Hippocampal formation (tissue), 2 donors: ENCODE data around the gene OR2AT4.
A peak's percentile ranks its signal among the peaks of the same experiment; 100 is the strongest.
"Not testable (repeated sequence)": the region's sequence is repeated elsewhere in the genome, so short reads cannot be mapped to it uniquely, and the experiment has no call there.

ENCODE experiments used
- DNase-seq, 2 donors: peaks; one replicate each; lab custom pipeline; 2025; lab: John Stamatoyannopoulos, UW

The OR2AT4 gene

GRCh38 chr11:75068559-75068958 is 28.1 kb downstream of the OR2AT4 start:
- no peak for DNase-seq

DNA sequence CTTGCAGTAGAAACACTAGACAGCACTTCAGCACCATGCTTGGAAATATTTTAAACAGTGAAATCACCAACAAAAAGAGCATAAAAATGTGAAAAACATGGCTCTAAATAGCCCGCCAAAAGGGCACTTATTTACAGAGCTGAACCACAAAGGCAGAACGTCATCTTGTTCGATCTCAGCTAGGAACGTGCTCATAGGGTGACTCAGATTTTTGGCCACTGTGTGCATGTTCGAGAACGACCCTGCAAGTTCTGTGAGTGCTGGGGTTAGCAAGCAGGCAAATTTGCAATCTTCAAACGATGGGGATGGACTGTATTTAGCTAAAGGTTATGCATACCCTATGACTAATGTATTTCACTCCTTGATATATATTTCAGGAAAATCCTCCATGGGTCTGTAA is 30.6 kb downstream of the OR2AT4 start:
- DNase-seq, result no peak

GRCh38 chr11:75063741-75064314 is 32.8 kb downstream of the OR2AT4 start:
- DNase-seq, result no peak

- DNase-seq, result no peak
Measured at GRCh38 chr11:75059299-75059698, 37.4 kb downstream of the OR2AT4 start.

GRCh38 chr11:75056814-75057213 is 39.9 kb downstream of the OR2AT4 start:
- DNase-seq, result no peak

GRCh38 chr11:75055511-75055910 is 41.2 kb downstream of the OR2AT4 start:
- DNase-seq, result no peak

DNA sequence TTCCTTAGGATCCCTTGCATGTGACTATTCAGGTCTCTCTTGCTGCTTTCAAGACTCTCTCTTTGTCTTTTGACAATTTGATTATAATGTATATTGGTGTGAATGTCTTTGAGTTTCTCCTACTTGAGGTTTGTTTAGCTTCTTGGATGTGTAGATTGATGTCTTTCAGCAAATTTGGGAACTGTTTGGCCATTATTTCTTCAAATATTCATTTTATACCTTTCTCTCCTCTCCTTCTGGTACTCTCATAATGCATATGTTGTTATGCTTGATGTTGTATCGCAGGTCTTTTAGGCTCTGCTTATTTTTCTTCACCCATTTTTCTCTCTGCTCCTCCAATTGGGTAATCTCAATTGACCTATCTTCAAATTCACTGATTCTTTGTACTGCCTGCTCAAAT is 44.2 kb downstream of the OR2AT4 start:
- no peak for DNase-seq

- DNase-seq, result no peak
Measured at GRCh38 chr11:75051043-75051442, 45.6 kb downstream of the OR2AT4 start.

- DNase-seq, result no peak
Measured at GRCh38 chr11:75050516-75050915, 46.2 kb downstream of the OR2AT4 start.

DNA sequence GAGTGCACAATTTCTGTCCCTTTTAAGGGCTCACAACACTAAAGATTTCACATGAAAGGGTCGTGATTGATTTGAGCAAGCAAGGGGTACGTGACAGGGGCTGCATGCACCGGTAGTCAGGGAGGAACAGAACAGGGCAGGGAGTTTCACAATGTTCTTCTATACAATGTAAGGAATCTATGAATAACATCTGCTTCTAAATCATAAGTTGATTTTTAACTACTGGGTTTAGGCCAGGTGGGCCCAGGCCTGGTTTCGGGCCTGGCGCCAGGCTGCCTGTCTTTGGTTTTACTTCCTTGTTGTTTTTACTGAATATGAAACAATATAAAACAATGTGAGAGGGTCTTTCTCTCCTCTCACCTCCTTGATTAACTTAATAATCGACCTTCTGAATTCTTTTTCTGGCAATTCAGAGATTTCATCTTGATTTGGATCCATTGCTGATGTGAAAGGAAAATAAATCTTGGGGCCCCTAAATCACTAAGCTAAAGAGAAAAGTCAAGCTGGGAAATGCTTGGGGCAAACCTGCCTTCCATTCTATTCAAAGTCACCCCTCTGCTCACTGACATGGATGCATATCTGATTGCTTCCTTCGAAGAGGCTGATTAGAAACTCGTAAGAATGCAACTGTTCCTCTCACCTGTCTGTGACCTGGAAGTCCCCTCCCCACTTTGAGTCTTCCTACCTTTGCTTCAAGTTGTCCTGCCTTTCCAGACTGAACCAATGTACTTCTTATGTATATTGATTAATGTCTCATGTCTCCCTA is 47.0 kb downstream of the OR2AT4 start:
- not testable (repeated sequence) for DNase-seq

GRCh38 chr11:75047191-75047590 is 49.5 kb downstream of the OR2AT4 start:
- no peak for DNase-seq

DNA sequence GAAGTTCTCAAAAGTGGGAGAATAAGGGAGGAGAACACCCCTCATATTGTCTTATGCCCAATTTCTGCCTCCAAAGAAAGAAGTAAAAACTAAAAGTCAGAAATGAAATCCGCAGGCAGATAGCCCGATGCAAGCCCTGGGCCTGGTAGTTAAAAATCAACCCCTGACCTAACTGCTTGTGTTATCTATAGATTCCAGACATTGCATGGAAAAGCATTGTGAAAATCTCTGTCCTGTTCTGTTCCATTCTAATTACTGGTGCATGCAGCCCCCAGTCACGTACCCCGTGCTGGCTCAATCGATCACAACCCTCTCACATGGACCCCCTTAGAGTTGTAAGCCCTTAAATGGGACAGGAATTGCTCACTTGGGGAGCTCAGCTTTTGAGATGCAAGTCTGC is 50.0 kb downstream of the OR2AT4 start:
- not testable (repeated sequence) for DNase-seq

- DNase-seq, result not testable (repeated sequence)
Measured at GRCh38 chr11:75044381-75045170, 52.1 kb downstream of the OR2AT4 start.

DNA sequence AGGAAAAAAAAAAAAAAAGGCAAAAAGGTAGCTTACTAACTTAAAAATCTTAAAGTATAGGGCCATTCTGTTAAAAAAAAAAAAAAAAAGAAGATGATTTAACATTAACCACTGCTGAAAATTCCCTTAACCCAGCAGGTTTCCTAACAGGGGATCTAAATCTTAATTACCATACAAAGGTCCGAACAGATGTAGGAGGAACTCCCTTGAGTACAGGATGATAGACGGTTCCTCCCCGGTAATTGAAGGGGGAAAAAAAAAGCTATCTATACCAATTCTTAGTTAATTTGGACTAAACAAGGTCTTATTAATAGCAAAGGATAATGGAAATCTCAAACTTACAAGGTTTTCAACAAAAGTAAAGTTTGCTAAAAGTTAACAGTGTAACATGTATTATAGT is 54.9 kb downstream of the OR2AT4 start:
- DNase-seq, result not testable (repeated sequence)

DNA sequence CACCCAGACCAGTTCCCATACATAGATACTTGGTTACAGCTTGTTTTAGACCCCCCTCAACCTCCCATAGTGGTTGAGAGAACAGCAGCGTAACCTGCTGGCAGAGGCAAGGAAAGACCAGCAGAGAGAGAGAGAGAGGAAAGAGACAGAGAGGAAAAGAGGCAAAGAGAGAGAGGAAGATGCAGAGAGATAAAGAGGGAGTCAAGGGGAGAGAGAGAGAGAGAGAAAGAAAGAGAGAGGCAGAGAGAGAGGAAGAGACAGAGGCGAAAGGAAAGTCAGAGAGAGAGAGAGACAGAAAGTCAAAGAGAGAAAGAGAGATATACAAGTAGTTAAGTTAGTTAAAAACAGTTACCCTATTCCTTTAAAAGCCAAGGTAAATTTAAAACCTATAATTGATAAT is 55.4 kb downstream of the OR2AT4 start:
- DNase-seq, result no peak

GRCh38 chr11:75040167-75040770 is 56.4 kb downstream of the OR2AT4 start:
- no peak for DNase-seq

DNA sequence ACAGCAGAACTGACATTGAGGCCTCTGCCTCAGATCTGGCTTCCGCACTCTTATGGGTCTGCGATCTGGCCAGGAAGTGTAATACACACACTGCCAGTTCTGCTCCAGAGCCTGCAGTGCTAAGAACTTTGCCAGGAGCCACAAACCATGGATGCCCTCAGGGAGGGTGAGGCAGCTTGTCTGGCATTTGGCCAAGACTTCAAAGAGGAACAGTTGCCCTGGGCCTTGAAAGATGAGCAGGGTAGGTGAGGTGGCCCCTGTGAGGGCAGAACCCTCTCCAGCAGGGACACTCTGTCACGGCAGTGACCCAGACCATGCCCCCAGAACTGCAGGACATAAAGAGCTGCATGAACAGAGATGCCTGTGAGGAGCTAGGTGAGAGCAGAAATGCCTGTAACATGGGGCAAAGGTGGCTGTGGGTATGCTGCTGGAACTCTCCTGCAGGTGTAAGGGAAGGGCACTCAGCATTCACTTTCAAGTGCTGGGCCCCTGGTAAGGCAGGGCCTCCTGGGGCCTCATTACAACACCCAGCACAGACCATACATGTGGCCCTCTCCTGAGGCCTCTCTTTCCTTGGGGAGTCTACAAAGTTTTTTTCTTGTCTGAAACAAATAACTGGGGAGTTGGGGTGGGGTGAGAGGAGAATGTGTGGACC is 60.6 kb downstream of the OR2AT4 start:
- no peak for DNase-seq

DNA sequence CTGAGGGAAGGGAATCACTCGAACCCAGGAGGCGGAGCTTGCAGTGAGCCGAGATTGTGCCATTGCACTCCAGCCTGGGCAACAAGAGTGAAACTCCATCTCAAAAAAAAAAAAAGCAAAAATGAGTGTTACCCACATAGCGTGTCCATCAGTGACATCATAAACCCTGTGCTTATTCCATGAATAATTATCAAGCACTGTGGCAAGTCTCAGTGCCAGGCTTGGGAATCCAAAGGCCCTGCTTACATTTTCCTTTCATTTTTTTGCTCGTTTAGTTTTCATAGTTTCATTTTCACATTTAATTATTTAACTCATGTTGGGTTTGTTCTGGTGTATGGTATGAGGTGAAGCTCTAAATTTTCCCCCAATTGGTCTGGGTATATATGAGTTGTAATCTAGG is 61.4 kb downstream of the OR2AT4 start:
- DNase-seq, result no peak

- DNase-seq, result no peak
Measured at GRCh38 chr11:75033916-75034315, 62.8 kb downstream of the OR2AT4 start.

DNA sequence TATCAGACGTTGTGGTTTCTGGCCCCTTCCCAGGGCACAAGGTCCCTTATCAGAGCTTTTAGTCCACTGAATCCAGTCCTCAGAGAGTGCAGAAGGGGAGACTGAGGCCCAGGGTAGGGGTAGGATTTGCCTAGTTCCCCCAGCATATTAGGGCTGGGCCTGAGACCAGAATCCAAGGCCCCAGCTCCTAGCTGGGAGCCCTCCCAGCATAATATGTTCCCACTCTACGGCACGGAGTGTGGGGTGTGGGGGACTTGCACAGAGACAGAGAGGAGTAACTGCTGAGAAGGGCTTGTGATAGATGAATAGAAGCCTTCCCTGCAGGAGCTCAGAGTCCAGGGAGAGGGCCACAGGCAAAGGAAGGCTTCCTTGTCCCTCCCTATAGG is 64.1 kb downstream of the OR2AT4 start:
- no peak for DNase-seq

DNA sequence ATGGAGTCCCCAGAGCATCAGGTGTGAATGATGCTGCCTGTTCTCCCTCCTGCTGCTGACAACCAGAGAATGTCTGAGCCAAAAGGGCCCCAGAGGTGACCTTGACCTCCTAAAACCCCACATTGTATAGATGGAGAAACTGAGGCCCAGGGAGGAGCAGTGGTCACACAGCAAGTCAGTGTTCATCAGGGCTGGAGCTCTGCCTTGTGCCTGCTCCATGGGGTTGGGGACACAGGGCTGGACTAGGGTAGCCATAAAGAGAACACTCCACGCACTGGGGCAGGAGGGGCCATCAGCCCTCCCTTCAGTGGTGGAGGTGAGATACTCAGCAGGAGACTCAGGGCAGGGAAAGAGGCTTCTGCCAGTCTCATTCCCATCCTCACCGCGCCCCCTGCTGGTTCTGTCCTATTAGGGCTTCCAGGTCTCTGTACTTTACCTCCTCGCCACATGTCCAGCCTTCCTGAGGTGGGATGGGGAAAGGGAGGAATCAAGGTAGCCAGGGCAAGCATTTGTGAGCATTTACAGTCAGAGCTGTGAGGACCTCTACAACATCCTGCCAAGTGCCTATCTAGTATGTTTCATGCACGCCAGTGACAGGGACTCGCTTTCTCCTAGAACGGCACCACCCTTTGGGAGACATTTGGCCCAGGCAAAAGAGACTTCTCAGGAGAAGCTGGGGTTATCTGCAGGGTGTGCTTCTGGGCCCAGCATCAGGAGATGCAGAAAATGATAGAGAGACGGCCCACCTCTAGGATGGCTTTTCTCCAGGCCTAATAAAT is 64.7 kb downstream of the OR2AT4 start:
- peak; percentile 3 to 39 for DNase-seq
